Neuronal stem cell (in vitro differentiated cells): Measurements from ENCODE around the gene FOSL2.
A peak's percentile ranks its signal among the peaks of the same experiment; 100 is the strongest.

Experiments
- DNase-seq: peaks from one replicate; pipeline ENCODE4 v3.0.0-alpha.2; 2013; ENCODE audit warnings: low spot score
- H2AFZ ChIP-seq: one replicate; pipeline ENCODE4 v1.6.1; 2013; ENCODE audit warnings: mild to moderate bottlenecking, low read length, inconsistent platforms
- H2AK5ac ChIP-seq: 2 replicates; pipeline ENCODE4 v1.6.1; 2013; ENCODE audit warnings: low read depth, mild to moderate bottlenecking, inconsistent platforms, low read length, moderate library complexity, mixed read lengths
- H2BK120ac ChIP-seq: 2 replicates; pipeline ENCODE4 v1.6.1; 2013; ENCODE audit warnings: low read depth, mild to moderate bottlenecking, inconsistent platforms, low read length, moderate library complexity, mixed read lengths
- H2BK12ac ChIP-seq: one replicate; pipeline ENCODE4 v1.6.1; 2013; ENCODE audit warnings: low read length, inconsistent platforms
- H2BK15ac ChIP-seq: 2 replicates; pipeline ENCODE4 v1.6.1; 2013; ENCODE audit warnings: mild to moderate bottlenecking, low read length, inconsistent platforms, mixed read lengths
- H2BK5ac ChIP-seq: one replicate; pipeline ENCODE4 v1.6.1; 2013; ENCODE audit warnings: inconsistent platforms, mild to moderate bottlenecking, low read length, moderate library complexity
- H3K14ac ChIP-seq: one replicate; pipeline ENCODE4 v1.6.1; 2013; ENCODE audit warnings: low read length, inconsistent platforms
- H3K18ac ChIP-seq: 2 replicates; pipeline ENCODE4 v1.6.1; 2013; ENCODE audit warnings: low read length, inconsistent platforms
- H3K23ac ChIP-seq: 2 replicates; pipeline ENCODE4 v1.6.1; 2013; ENCODE audit warnings: low read depth, mild to moderate bottlenecking, mixed read lengths, low read length, inconsistent platforms; ENCODE audit not compliant: poor library complexity
- H3K27ac ChIP-seq: replicated peaks from 3 replicates; pipeline ENCODE4 v1.5.1; 2013; ENCODE audit warnings: low read length, inconsistent platforms
- H3K27me3 ChIP-seq, 3 experiments: 2 replicates each; pipeline ENCODE4 v1.6.1; 2013; ENCODE audit warnings: low read length in 3 of 3, mild to moderate bottlenecking in 2 of 3, inconsistent platforms in 1 of 3, low read depth in 1 of 3, mixed read lengths in 1 of 3, moderate library complexity in 1 of 3; ENCODE audit not compliant: control insufficient read depth in 3 of 3, insufficient read depth in 3 of 3
- H3K36me3 ChIP-seq, 2 donors: replicated peaks in 1 of 2; 2 replicates each; pipeline ENCODE4 v1.6.1; 2013; ENCODE audit warnings: low read length in 2 of 2; ENCODE audit not compliant: control insufficient read depth in 2 of 2, insufficient read depth in 2 of 2
- H3K4ac ChIP-seq: 2 replicates; pipeline ENCODE4 v1.6.1; 2013; ENCODE audit warnings: inconsistent platforms, mild to moderate bottlenecking, low read length, moderate library complexity
- H3K4me1 ChIP-seq, 2 donors: 1 replicate in 1 of 2; 2 replicates in 1 of 2; pipeline ENCODE4 v1.6.1; 2013; ENCODE audit warnings: low read length in 2 of 2, low read depth in 1 of 2; ENCODE audit not compliant: control insufficient read depth in 2 of 2, insufficient read depth in 1 of 2
- H3K4me2 ChIP-seq: one replicate; pipeline ENCODE4 v1.6.1; 2013; ENCODE audit warnings: mild to moderate bottlenecking, low read length, inconsistent platforms; ENCODE audit not compliant: insufficient read depth, poor library complexity, severe bottlenecking
- H3K4me3 ChIP-seq, 2 donors: 2 replicates each; pipeline ENCODE4 v1.5.1; 2013; ENCODE audit warnings: low read length in 2 of 2, mild to moderate bottlenecking in 2 of 2, inconsistent platforms in 1 of 2, moderate library complexity in 1 of 2
- H3K79me1 ChIP-seq: one replicate; pipeline ENCODE4 v1.6.1; 2013; ENCODE audit warnings: low read depth, mild to moderate bottlenecking, inconsistent platforms, low read length, moderate library complexity
- H3K9ac ChIP-seq: one replicate; pipeline ENCODE4 v1.6.1; 2013; ENCODE audit warnings: mild to moderate bottlenecking, low read depth, low read length, inconsistent platforms; ENCODE audit not compliant: poor library complexity
- H3K9me3 ChIP-seq, 2 donors: replicated peaks in 1 of 2; 2 replicates each; pipeline versions ENCODE3 to v1.6.1; 2013; ENCODE audit warnings: low read length in 2 of 2, mild to moderate bottlenecking in 2 of 2, inconsistent platforms in 1 of 2, low read depth in 1 of 2, mixed read lengths in 1 of 2, moderate library complexity in 1 of 2; ENCODE audit not compliant: control insufficient read depth in 2 of 2, insufficient read depth in 1 of 2
- H4K8ac ChIP-seq: one replicate; pipeline ENCODE4 v1.6.1; 2013; ENCODE audit warnings: low read depth, mild to moderate bottlenecking, inconsistent platforms, low read length, moderate library complexity
- H4K91ac ChIP-seq: one replicate; pipeline ENCODE4 v1.6.1; 2013; ENCODE audit warnings: low read length, low read depth, mild to moderate bottlenecking, inconsistent platforms; ENCODE audit not compliant: poor library complexity
- WGBS, 2 donors: extraction: QIAGEN DNeasy Blood & Tissue Kit; methylation state at CpG; one replicate each; pipeline ENCODE4 v1.1.7; 2013; ENCODE audit warnings: missing lambda C conversion rate in 2 of 2, mixed read lengths in 1 of 2; ENCODE audit not compliant: insufficient read length in 2 of 2, insufficient replicate concordance in 1 of 2; ENCODE audit errors: extremely low coverage in 2 of 2; 5-methylcytosine and 5-hydroxymethylcytosine counted together

Gene FOSL2

GRCh38 chr2:28408764-28409599 lies 16.3 kb downstream of the FOSL2 start:
- H3K4ac ChIP-seq, result no peak overlapping the region
- no peak overlapping the region for H2BK120ac ChIP-seq
- no peak overlapping the region for H3K4me3 ChIP-seq
- no peak overlapping the region for H2AK5ac ChIP-seq
- no peak overlapping the region for H3K9ac ChIP-seq
- H3K79me1 ChIP-seq, result no peaks in the 10 kb centered on the region
- H2BK12ac ChIP-seq, result no peak overlapping the region
- H3K18ac ChIP-seq, result peak overlapping the region; percentile 45
- no peaks in the 10 kb centered on the region for H3K9me3 ChIP-seq
- no peak overlapping the region for H3K27ac ChIP-seq
- no CpG with 5 or more reads among the region's 26 CpGs for WGBS, 2 donors
- H2AFZ ChIP-seq, result no peak overlapping the region
- H3K36me3 ChIP-seq, result peaks cover 69 to 83% of the 10 kb centered on the region in 2 donors
- no peak overlapping the region for H2BK15ac ChIP-seq
- no peak overlapping the region for H3K4me2 ChIP-seq
- no peak for DNase-seq
- no peak overlapping the region for H4K8ac ChIP-seq
- H4K91ac ChIP-seq, result no peak overlapping the region
- peak overlapping the region; percentile 47 for H3K23ac ChIP-seq
- H2BK5ac ChIP-seq, result no peak overlapping the region
- H3K14ac ChIP-seq, result no peak overlapping the region
- no peaks in the 10 kb centered on the region for H3K27me3 ChIP-seq
- H3K4me1 ChIP-seq, result peaks cover 0 to 2% of the 10 kb centered on the region in 2 donors

GRCh38 chr2:28411166-28411755 lies 18.6 kb downstream of the FOSL2 start:
- Histone ChIP-seq H2BK120ac (no peak overlapping the region), H3K14ac (no peak overlapping the region), H3K18ac (no peak overlapping the region), H3K9ac (no peak overlapping the region), H2BK12ac (no peak overlapping the region), H3K27me3 (no peaks in the 10 kb centered on the region), H3K4me3 (no peak overlapping the region), H3K79me1 (no peaks in the 10 kb centered on the region), H4K91ac (no peak overlapping the region), H3K9me3 (no peaks in the 10 kb centered on the region), H3K27ac (no peak overlapping the region), H3K23ac (no peak overlapping the region), H2BK15ac (no peak overlapping the region), H3K4me2 (no peak overlapping the region), H2AK5ac (no peak overlapping the region), H3K36me3 (peaks cover 49 to 65% of the 10 kb centered on the region in 2 donors), H3K4me1 (peaks cover 0 to 2% of the 10 kb centered on the region in 2 donors), H2BK5ac (no peak overlapping the region), H3K4ac (no peak overlapping the region), H2AFZ (no peak overlapping the region), H4K8ac (no peak overlapping the region)
- WGBS, 2 donors, result no CpG with 5 or more reads among the region's 5 CpGs
- DNase-seq, result no peak

GRCh38 chr2:28411956-28412609 lies 19.4 kb downstream of the FOSL2 start:
- H3K27me3 ChIP-seq, result no peaks in the 10 kb centered on the region
- no peak overlapping the region for H2AFZ ChIP-seq
- H2BK15ac ChIP-seq, result no peak overlapping the region
- no peak overlapping the region for H3K14ac ChIP-seq
- no peak overlapping the region for H2AK5ac ChIP-seq
- no peak overlapping the region for H2BK5ac ChIP-seq
- H3K4me3 ChIP-seq, result no peak overlapping the region
- DNase-seq, result no peak
- peaks cover 0 to 2% of the 10 kb centered on the region in 2 donors for H3K4me1 ChIP-seq
- H3K79me1 ChIP-seq, result no peaks in the 10 kb centered on the region
- no peak overlapping the region for H3K27ac ChIP-seq
- no peak overlapping the region for H2BK12ac ChIP-seq
- no peak overlapping the region for H4K8ac ChIP-seq
- no peak overlapping the region for H3K4ac ChIP-seq
- H3K9me3 ChIP-seq, result no peaks in the 10 kb centered on the region
- no peak overlapping the region for H4K91ac ChIP-seq
- H3K9ac ChIP-seq, result no peak overlapping the region
- H3K4me2 ChIP-seq, result no peak overlapping the region
- H2BK120ac ChIP-seq, result no peak overlapping the region
- H3K18ac ChIP-seq, result no peak overlapping the region
- no CpG with 5 or more reads among the region's 27 CpGs for WGBS, 2 donors
- no peak overlapping the region for H3K23ac ChIP-seq
- H3K36me3 ChIP-seq, result peaks cover 41 to 57% of the 10 kb centered on the region in 2 donors

- H2AFZ ChIP-seq, result no peak overlapping the region
- no peak overlapping the region for H2AK5ac ChIP-seq
- H4K8ac ChIP-seq, result no peak overlapping the region
- no peak for DNase-seq
- H3K36me3 ChIP-seq, result peaks cover 35 to 51% of the 10 kb centered on the region in 2 donors
- no peaks in the 10 kb centered on the region for H3K27me3 ChIP-seq
- no peak overlapping the region for H3K4me3 ChIP-seq
- H3K23ac ChIP-seq, result no peak overlapping the region
- H3K4me2 ChIP-seq, result no peak overlapping the region
- peaks cover 0 to 2% of the 10 kb centered on the region in 2 donors for H3K4me1 ChIP-seq
- H2BK15ac ChIP-seq, result no peak overlapping the region
- H2BK120ac ChIP-seq, result no peak overlapping the region
- no CpG with 5 or more reads among the region's 6 CpGs for WGBS, 2 donors
- peak overlapping the region; percentile 3 for H2BK5ac ChIP-seq
- H3K27ac ChIP-seq, result no peak overlapping the region
- no peak overlapping the region for H4K91ac ChIP-seq
- no peak overlapping the region for H3K4ac ChIP-seq
- no peak overlapping the region for H3K18ac ChIP-seq
- no peaks in the 10 kb centered on the region for H3K9me3 ChIP-seq
- H3K9ac ChIP-seq, result no peak overlapping the region
- no peak overlapping the region for H3K14ac ChIP-seq
- no peak overlapping the region for H2BK12ac ChIP-seq
- H3K79me1 ChIP-seq, result no peaks in the 10 kb centered on the region
These were observed 20.0 kb downstream of the FOSL2 start for GRCh38 chr2:28412625-28413151.
